Measurements from ENCODE around the gene MORN1. TPM values are rescaled to one million over a fixed set of nuclear protein-coding genes. Genes with fewer than 3 reads are reported as not detected.

Gene MORN1
- total and polyA plus RNA-seq, 2 of the 4 experiments (the other 2 are of a cell fraction): 3.0 to 4.2 TPM

DNA sequence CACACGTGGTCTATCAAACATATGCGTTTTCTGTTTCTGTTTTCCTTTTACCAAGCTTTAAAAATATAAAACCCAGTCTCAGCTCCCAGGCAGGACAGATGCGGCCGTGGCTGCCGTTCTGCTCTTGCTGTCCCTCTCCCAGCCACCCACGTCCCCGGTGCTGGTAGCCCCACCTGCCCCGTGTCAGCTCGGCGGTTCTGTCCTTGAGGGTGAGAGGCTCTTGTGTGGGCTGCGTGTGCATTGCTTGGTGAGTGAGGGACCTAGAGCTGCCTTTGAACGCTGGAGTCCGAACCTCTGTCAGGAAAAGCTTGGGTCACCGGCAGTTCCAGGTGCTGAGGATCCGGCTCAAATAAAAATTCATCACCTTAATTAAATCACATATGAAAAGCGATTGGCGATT lies 4.7 kb upstream of the MORN1 start:
- H4K20me1 ChIP-seq (ENCODE audit: insufficient read depth, low read length): peaks cover 66% of the 10 kb centered on the region
- in situ Hi-C loops (cut with MboI; ENCODE audit: low sequenced_read_pairs): no loop called here

More for the DNA sequence above, 4.7 kb upstream of the MORN1 start:
- Histone ChIP-seq H4K5ac (ENCODE audit: low read depth, low read length) (no peak overlapping the region), H3K27ac (ENCODE audit: insufficient read depth, low read length) (no peak overlapping the region), H3K4me2 (ENCODE audit: low read depth, low read length) (no peak overlapping the region), H2BK20ac (ENCODE audit: low read depth, low read length) (no peak overlapping the region), H3K4me1 (ENCODE audit: control insufficient read depth, insufficient read depth, low read length) (peaks cover 5% of the 10 kb centered on the region), H2AFZ (replicated peaks; ENCODE audit: low read length, poor library complexity) (no peak overlapping the region), H4K91ac (ENCODE audit: insufficient read depth, low read depth, low read length) (no peak overlapping the region), H3K9me1 (ENCODE audit: insufficient read depth, low read length) (peaks cover 5% of the 10 kb centered on the region), H3K4ac (ENCODE audit: low read depth, low read length) (no peak overlapping the region), H3K9me3 (ENCODE audit: control insufficient read depth, insufficient read depth, low read length) (no peaks in the 10 kb centered on the region), H2BK15ac (ENCODE audit: low read depth, low read length) (no peak overlapping the region), H3K79me1 (ENCODE audit: low read depth in 1 of 2, low read length in 2 of 2) (peaks cover 25 to 76% of the 10 kb centered on the region in 2 experiments), H4K8ac (ENCODE audit: low read depth in 2 of 2, low read length in 2 of 2) (no peak overlapping the region), H3K23ac (ENCODE audit: low read depth, low read length) (no peak overlapping the region), H3K27me3 (ENCODE audit: control insufficient read depth, insufficient read depth, low read length) (no peaks in the 10 kb centered on the region), H3K56ac (ENCODE audit: extremely low read depth, insufficient read depth, low read length) (no peak overlapping the region), H3K9ac (ENCODE audit: low read depth, low read length) (no peak overlapping the region), H3K4me3 (ENCODE audit: insufficient read depth, low read depth, low read length) (no peak overlapping the region), H2BK120ac (ENCODE audit: low read depth, low read length) (no peak overlapping the region), H3K14ac (replicated peaks; ENCODE audit: low read depth, low read length) (no peak overlapping the region), H2AK9ac (replicated peaks; ENCODE audit: low read depth, low read length, poor library complexity) (no peak overlapping the region), H3K36me3 (ENCODE audit: control insufficient read depth, insufficient read depth, low read length) (peaks cover 66% of the 10 kb centered on the region), H3K18ac (ENCODE audit: low read depth, low read length) (no peak overlapping the region), H2AK5ac (ENCODE audit: low read depth, low read length) (no peak overlapping the region), H2BK5ac (ENCODE audit: low read depth, low read length, poor library complexity, severe bottlenecking) (no peak overlapping the region)
- DNase-seq: no peak
- no TSS peak for BruUV-seq (replicated peaks)
- TF ChIP-seq CEBPB (IDR thresholded peaks at IDR 0.05; ENCODE audit: low read depth, low read length) (no peak), MAZ (IDR thresholded peaks at IDR 0.05; ENCODE audit: borderline replicate concordance, low read depth, low read length) (no peak), NFE2L2 (IDR thresholded peaks at IDR 0.05; ENCODE audit: low read depth, low read length) (no peak), FOS (IDR thresholded peaks at IDR 0.05; ENCODE audit: low read depth, low read length) (no peak), RCOR1 (IDR thresholded peaks at IDR 0.05; ENCODE audit: insufficient replicate concordance, low read length) (no peak), RFX5 (IDR thresholded peaks at IDR 0.05; ENCODE audit: low read depth, low read length) (no peak), BHLHE40 (IDR thresholded peaks at IDR 0.05; ENCODE audit: low read depth, low read length) (no peak), MXI1 (IDR thresholded peaks at IDR 0.05; ENCODE audit: borderline replicate concordance, low read depth, low read length) (no peak), CHD1 (IDR thresholded peaks at IDR 0.05; ENCODE audit: low read depth, low read length) (no peak), RAD21 (IDR thresholded peaks at IDR 0.05; ENCODE audit: low read length) (no peak), SMC3 (IDR thresholded peaks at IDR 0.05; ENCODE audit: low read depth, low read length) (no peak)
- TF ChIP-seq, protein P1, sequence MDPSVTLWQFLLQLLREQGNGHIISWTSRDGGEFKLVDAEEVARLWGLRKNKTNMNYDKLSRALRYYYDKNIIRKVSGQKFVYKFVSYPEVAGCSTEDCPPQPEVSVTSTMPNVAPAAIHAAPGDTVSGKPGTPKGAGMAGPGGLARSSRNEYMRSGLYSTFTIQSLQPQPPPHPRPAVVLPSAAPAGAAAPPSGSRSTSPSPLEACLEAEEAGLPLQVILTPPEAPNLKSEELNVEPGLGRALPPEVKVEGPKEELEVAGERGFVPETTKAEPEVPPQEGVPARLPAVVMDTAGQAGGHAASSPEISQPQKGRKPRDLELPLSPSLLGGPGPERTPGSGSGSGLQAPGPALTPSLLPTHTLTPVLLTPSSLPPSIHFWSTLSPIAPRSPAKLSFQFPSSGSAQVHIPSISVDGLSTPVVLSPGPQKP (IDR thresholded peaks at IDR 0.05; ENCODE audit: borderline replicate concordance, low read depth, low read length): no peak
- POLR2A ChIA-PET (ENCODE audit: unreplicated experiment): no interaction called here
- intact Hi-C loops (cut with micrococcal nuclease) (no loop called here), dilution Hi-C loops (cut with HindIII; ENCODE audit: low sequenced_read_pairs, unreplicated experiment) (no loop called here)
- no CpG with 5 or more reads among the region's 17 CpGs for WGBS, 2 experiments (ENCODE audit: extremely low coverage in 2 of 2, insufficient read length in 1 of 2)
- no peak for ATAC-seq (ENCODE audit: low read depth)
- CTCF ChIA-PET: interaction anchor here (0.9 kb wide), 1 partner anchor 11 kb away, joined by 3 read pairs; no protein-coding TSS in a partner anchor

Data from IMR-90 (cell line).